ENCODE data around the gene CREG2. TPM values are rescaled to one million over a fixed set of nuclear protein-coding genes. Genes with fewer than 3 reads are reported as not detected.

The CREG2 gene
- total RNA-seq, 1 experiment from 2014 or later = 0.21 TPM

GRCh38 chr2:101379091-101379490 is 8.2 kb downstream of the CREG2 start:
- CTCF ChIA-PET = no interaction called here

DNA sequence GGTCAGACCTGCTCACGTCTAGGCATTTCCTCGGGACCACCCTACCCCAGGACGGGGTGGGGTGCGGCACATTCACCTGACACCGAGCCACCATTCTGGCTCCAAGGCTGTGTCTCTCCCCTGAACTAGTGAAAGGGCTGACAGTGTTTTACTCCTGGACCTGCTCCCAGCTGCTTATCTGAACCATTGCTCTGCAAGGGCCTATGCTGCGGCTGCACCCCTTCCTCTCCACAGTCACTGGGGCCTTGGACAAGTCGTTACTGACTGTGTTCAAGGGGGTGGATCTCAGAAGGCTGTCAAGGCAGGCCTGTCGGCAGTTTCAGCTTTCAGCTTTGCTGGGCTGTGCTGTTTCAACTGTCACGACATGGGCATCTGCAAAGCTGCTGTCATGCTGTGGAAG is 11.7 kb downstream of the CREG2 start:
- TF ChIP-seq POLR2AphosphoS5 (IDR thresholded peaks at IDR 0.05; ENCODE audit: low read depth, low read length) (no peak), TCF7L2 (IDR thresholded peaks at IDR 0.05; ENCODE audit: low read depth, low read length) (no peak), SIN3A (IDR thresholded peaks at IDR 0.05; ENCODE audit: borderline replicate concordance, insufficient read depth, low read depth, low read length) (no peak), REST (IDR thresholded peaks at IDR 0.05; ENCODE audit: insufficient read depth in 1 of 2, low read depth in 2 of 2, low read length in 1 of 2) (no peak), CTCF (IDR thresholded peaks at IDR 0.05) (no peak)
- no TSS peak for BruUV-seq (replicated peaks)
- in situ Hi-C loops (cut with HindIII; ENCODE audit: low pct_unique_long_range_greater_than_20kb, low sequenced_read_pairs) (no loop called here), intact Hi-C loops (cut with micrococcal nuclease; ENCODE audit: unreplicated experiment) (no loop called here)
- no peaks in the 10 kb centered on the region for H3K36me3 ChIP-seq (ENCODE audit: control insufficient read depth, insufficient read depth, low read length)
- ATAC-seq (no peak), DNase-seq (ENCODE audit: low read depth, low spot score) (no peak)
- H3K9me3 ChIP-seq (ENCODE audit: control insufficient read depth, insufficient read depth, low read depth, low read length) = no peaks in the 10 kb centered on the region
- H3K27ac ChIP-seq (ENCODE audit: low read length) = no peak overlapping the region
- no peak overlapping the region for H3K4me3 ChIP-seq (ENCODE audit: low read depth in 2 of 2, low read length in 2 of 2)
- peaks cover 2% of the 10 kb centered on the region; the same call in 1 of the 2 replicates for H3K27me3 ChIP-seq (ENCODE audit: control insufficient read depth, insufficient read depth, low read length)
- CTCF ChIA-PET = interaction anchor here (0.5 kb wide), 1 partner anchor 1022 kb away, joined by 3 read pairs; no protein-coding TSS in a partner anchor
- POLR2A ChIA-PET = no interaction called here
- H3K4me1 ChIP-seq (ENCODE audit: control insufficient read depth, insufficient read depth, low read length) = no peaks in the 10 kb centered on the region

More at GRCh38 chr2:101379091-101379490, 8.2 kb downstream of the CREG2 start:
- intact Hi-C loops (cut with micrococcal nuclease; ENCODE audit: unreplicated experiment) = no loop called here
- in situ Hi-C loops (cut with HindIII; ENCODE audit: low pct_unique_long_range_greater_than_20kb, low sequenced_read_pairs) = no loop called here
- POLR2A ChIA-PET = no interaction called here
- H3K36me3 ChIP-seq (ENCODE audit: control insufficient read depth, insufficient read depth, low read length) = no peaks in the 10 kb centered on the region
- no peak for TF ChIP-seq TCF7L2 (IDR thresholded peaks at IDR 0.05; ENCODE audit: low read depth, low read length)
- no peak for TF ChIP-seq CTCF (IDR thresholded peaks at IDR 0.05)
- H3K9me3 ChIP-seq (ENCODE audit: control insufficient read depth, insufficient read depth, low read depth, low read length) = no peaks in the 10 kb centered on the region
- peaks cover 3% of the 10 kb centered on the region; the same call in 1 of the 2 replicates for H3K27me3 ChIP-seq (ENCODE audit: control insufficient read depth, insufficient read depth, low read length)
- no peak for ATAC-seq
- no peak overlapping the region for H3K4me3 ChIP-seq (ENCODE audit: low read depth in 2 of 2, low read length in 2 of 2)
- no peak for DNase-seq (ENCODE audit: low read depth, low spot score)
- no TSS peak for BruUV-seq (replicated peaks)
- no peak overlapping the region for H3K27ac ChIP-seq (ENCODE audit: low read length)
- H3K4me1 ChIP-seq (ENCODE audit: control insufficient read depth, insufficient read depth, low read length) = no peaks in the 10 kb centered on the region
